Activated CD8-positive, alpha-beta memory T cell treated with anti-CD3 and anti-CD28 coated beads, Interleukin-2, amount 50 U/mL, for 4 hours (primary cell): ENCODE measurements around the gene KNTC1.
"Not testable (repeated sequence)": the region's sequence is repeated elsewhere in the genome, so short reads cannot be mapped to it uniquely, and the experiment has no call there.

Experiments
- DNase-seq: peaks from one replicate; pipeline ENCODE4 v3.0.0-alpha.2; 2020

KNTC1 gene

GRCh38 chr12:122513028-122513427 lies 14.0 kb upstream of the KNTC1 start:
- not testable (repeated sequence) for DNase-seq

GRCh38 chr12:122513660-122514059 lies 13.4 kb upstream of the KNTC1 start:
- no peak for DNase-seq

GRCh38 chr12:122515275-122515674 lies 11.8 kb upstream of the KNTC1 start:
- DNase-seq: no peak

GRCh38 chr12:122516544-122517361 lies 10.3 kb upstream of the KNTC1 start:
- no peak for DNase-seq

GRCh38 chr12:122517877-122518276 lies 9.2 kb upstream of the KNTC1 start:
- no peak for DNase-seq

- DNase-seq: no peak
Measured at GRCh38 chr12:122518908-122519307, 8.1 kb upstream of the KNTC1 start.

- no peak for DNase-seq
Measured at GRCh38 chr12:122519418-122519817, 7.6 kb upstream of the KNTC1 start.

GRCh38 chr12:122520676-122521075 lies 6.4 kb upstream of the KNTC1 start:
- no peak for DNase-seq

- no peak for DNase-seq
Measured at GRCh38 chr12:122523280-122523679, 3.8 kb upstream of the KNTC1 start.

GRCh38 chr12:122523846-122524718 lies 3.0 kb upstream of the KNTC1 start:
- DNase-seq: no peak

GRCh38 chr12:122527478-122527944 lies 462 bp downstream of the KNTC1 start:
- peak; percentile 22 for DNase-seq

- DNase-seq: no peak
Measured at GRCh38 chr12:122528582-122528981, 1.5 kb downstream of the KNTC1 start.

- DNase-seq: no peak
Measured at GRCh38 chr12:122528992-122529391, 1.9 kb downstream of the KNTC1 start.

GRCh38 chr12:122533856-122534255 lies 6.8 kb downstream of the KNTC1 start:
- DNase-seq: no peak

- no peak for DNase-seq
Measured at GRCh38 chr12:122537021-122537420, 10.0 kb downstream of the KNTC1 start.

- DNase-seq: no peak
Measured at GRCh38 chr12:122538496-122538895, 11.4 kb downstream of the KNTC1 start.

- no peak for DNase-seq
Measured at GRCh38 chr12:122544537-122544936, 17.5 kb downstream of the KNTC1 start.

GRCh38 chr12:122545855-122546254 lies 18.8 kb downstream of the KNTC1 start:
- no peak for DNase-seq

- no peak for DNase-seq
Measured at GRCh38 chr12:122547330-122547729, 20.3 kb downstream of the KNTC1 start.

- no peak for DNase-seq
Measured at GRCh38 chr12:122558745-122559641, 31.9 kb downstream of the KNTC1 start.

GRCh38 chr12:122560138-122560537 lies 33.1 kb downstream of the KNTC1 start:
- DNase-seq: no peak

GRCh38 chr12:122563361-122563760 lies 36.3 kb downstream of the KNTC1 start:
- DNase-seq: no peak

GRCh38 chr12:122566816-122567215 lies 39.8 kb downstream of the KNTC1 start:
- not testable (repeated sequence) for DNase-seq
